Osteocyte (in vitro differentiated cells): ENCODE measurements around the gene CNOT2. TPM values are rescaled to one million over a fixed set of nuclear protein-coding genes. Genes with fewer than 3 reads are reported as not detected.
"Not testable (repeated sequence)": the region's sequence is repeated elsewhere in the genome, so short reads cannot be mapped to it uniquely, and the experiment has no call there.

Experiments used
- DNase-seq: peaks from one replicate; pipeline ENCODE4 v3.0.0; 2021; ENCODE audit warnings: mixed read lengths; ENCODE audit not compliant: unreplicated experiment; ENCODE audit errors: extremely low spot score
- H3K27ac Mint-ChIP-seq: one replicate; pipeline ENCODE4 v1.8.0; 2021; ENCODE audit warnings: mild to moderate bottlenecking, mixed read lengths; ENCODE audit not compliant: unreplicated experiment
- H3K27me3 Mint-ChIP-seq: one replicate; pipeline ENCODE4 v1.8.0; 2021; ENCODE audit warnings: mixed read lengths; ENCODE audit not compliant: unreplicated experiment
- H3K36me3 Mint-ChIP-seq: one replicate; pipeline ENCODE4 v1.8.0; 2021; ENCODE audit warnings: mixed read lengths; ENCODE audit not compliant: unreplicated experiment
- H3K4me1 Mint-ChIP-seq: one replicate; pipeline ENCODE4 v1.8.0; 2021; ENCODE audit warnings: mixed read lengths; ENCODE audit not compliant: unreplicated experiment
- H3K4me3 Mint-ChIP-seq: one replicate; pipeline ENCODE4 v1.8.0; 2021; ENCODE audit warnings: mild to moderate bottlenecking, moderate library complexity, mixed read lengths; ENCODE audit not compliant: unreplicated experiment
- H3K9me3 Mint-ChIP-seq: one replicate; pipeline ENCODE4 v1.8.0; 2021; ENCODE audit warnings: mixed read lengths; ENCODE audit not compliant: unreplicated experiment
- CTCF ChIP-seq: fragments of 200-600 bp; sonication (generic); IDR thresholded peaks from 2 replicates; pipeline ENCODE4 v1.5.0; 2021; ENCODE audit warnings: antibody characterized with exemption, mild to moderate bottlenecking, moderate library complexity
- total RNA-seq: library from RNA; stranded (reverse); gene quantifications from 2 replicates; pipeline ENCODE4 v1.2.1, GENCODE V29; 2021

CNOT2 gene
- total RNA-seq, 1 donor from 2014 or later = 73.8 TPM

- H3K9me3 Mint-ChIP-seq = peaks cover 8% of the 10 kb centered on the region
- no peak overlapping the region for H3K4me3 Mint-ChIP-seq
- no peak for DNase-seq
Measured at GRCh38 chr12:70389678-70390077, 146.4 kb downstream of the CNOT2 start.

DNA sequence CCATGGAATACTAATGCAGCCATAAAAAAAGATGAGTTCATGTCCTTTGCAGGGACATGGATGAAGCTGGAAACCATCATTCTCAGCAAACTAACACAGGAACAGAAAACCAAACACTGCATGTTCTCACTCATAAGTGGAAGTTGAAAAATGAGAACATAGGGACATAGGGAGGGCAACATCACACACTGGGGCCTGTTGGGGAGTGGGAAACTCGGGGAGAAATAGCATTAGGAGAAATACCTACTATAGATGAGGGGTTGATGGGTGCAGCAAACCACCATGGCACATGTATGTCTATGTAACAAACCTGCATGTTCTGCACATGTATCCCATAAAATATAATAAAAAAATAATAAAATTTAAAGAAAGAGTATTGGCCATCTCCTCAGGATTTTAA lies 149.4 kb downstream of the CNOT2 start:
- not testable (repeated sequence) for DNase-seq, H3K27me3 Mint-ChIP-seq, H3K9me3 Mint-ChIP-seq, H3K4me1 Mint-ChIP-seq, H3K36me3 Mint-ChIP-seq, H3K4me3 Mint-ChIP-seq, H3K27ac Mint-ChIP-seq

More at GRCh38 chr12:70389678-70390077, 146.4 kb downstream of the CNOT2 start:
- H3K27ac Mint-ChIP-seq = no peak overlapping the region
- peaks cover 9% of the 10 kb centered on the region for H3K4me1 Mint-ChIP-seq
- H3K36me3 Mint-ChIP-seq = no peaks in the 10 kb centered on the region
- no peaks in the 10 kb centered on the region for H3K27me3 Mint-ChIP-seq
- TF ChIP-seq CTCF = no peak

GRCh38 chr12:70393787-70394499 lies 150.7 kb downstream of the CNOT2 start:
- Mint-ChIP-seq H3K27me3 (no peaks in the 10 kb centered on the region), H3K4me3 (no peak overlapping the region), H3K27ac (no peak overlapping the region), H3K9me3 (peaks cover 8% of the 10 kb centered on the region), H3K36me3 (no peaks in the 10 kb centered on the region), H3K4me1 (peaks cover 9% of the 10 kb centered on the region)
- no peak for DNase-seq
- no peak for TF ChIP-seq CTCF

DNA sequence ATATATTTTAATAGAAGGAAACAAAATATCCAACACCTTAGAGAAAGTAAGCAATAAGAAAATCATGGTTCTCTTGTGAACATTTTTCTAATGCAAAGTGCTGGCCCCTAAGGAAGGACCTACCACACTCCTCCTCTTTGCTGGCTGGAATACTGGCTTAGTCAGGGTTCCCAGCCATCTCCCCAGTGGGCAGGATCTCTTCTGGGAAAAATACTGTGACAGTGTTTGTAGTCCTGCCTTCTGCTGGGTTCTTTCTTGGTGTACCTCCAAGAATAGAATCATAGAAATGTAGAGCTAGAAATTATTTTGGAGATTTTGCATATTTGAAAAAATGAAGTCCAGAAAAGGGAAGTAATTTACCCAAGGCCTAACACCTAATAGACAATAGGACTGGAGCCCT lies 154.8 kb downstream of the CNOT2 start:
- TF ChIP-seq CTCF = no peak
- Mint-ChIP-seq H3K4me1 (peaks cover 9% of the 10 kb centered on the region), H3K27ac (no peak overlapping the region), H3K27me3 (no peaks in the 10 kb centered on the region), H3K36me3 (no peaks in the 10 kb centered on the region), H3K9me3 (no peaks in the 10 kb centered on the region), H3K4me3 (no peak overlapping the region)
- DNase-seq = no peak

GRCh38 chr12:70398862-70399261 lies 155.6 kb downstream of the CNOT2 start:
- Mint-ChIP-seq H3K27ac (no peak overlapping the region), H3K36me3 (no peaks in the 10 kb centered on the region), H3K4me1 (peaks cover 3% of the 10 kb centered on the region), H3K27me3 (no peaks in the 10 kb centered on the region), H3K9me3 (no peaks in the 10 kb centered on the region), H3K4me3 (no peak overlapping the region)
- DNase-seq = no peak
- no peak for TF ChIP-seq CTCF
